GM20431 (cell line): ENCODE measurements around the gene S100A11.

Source experiments
- in situ Hi-C: fragments of 300-500 bp; cut with MseI, MboI; formaldehyde crosslinking; loops from one replicate; pipeline ENCODE4 v1.15.0; 2020; ENCODE audit warnings: low sequenced_read_pairs; ENCODE audit not compliant: unreplicated experiment

S100A11 gene

DNA sequence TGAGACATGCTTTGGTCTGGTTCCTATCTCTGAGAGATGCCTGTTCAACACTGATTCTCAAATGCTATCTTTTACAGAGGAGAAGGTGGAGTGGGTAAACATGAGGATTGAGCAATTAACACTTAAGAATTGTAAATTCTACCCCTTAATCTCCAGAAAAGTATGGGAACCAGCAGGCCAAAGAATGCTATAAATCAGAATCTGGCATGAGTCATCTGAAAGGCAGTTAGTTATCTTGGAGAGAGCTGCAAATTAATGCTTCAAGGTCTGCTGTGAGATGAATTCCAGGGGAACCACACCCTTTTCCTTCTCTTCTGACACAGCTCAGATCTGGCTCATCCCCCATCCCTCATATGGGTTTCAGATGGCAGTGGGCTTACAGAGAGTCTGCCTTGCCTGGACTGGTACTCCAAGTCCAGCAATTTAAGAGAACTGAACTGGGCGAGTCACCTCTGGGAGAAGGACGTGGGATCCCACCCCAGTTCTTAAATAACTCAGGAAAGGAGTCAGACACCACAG lies 48.3 kb downstream of the S100A11 start:
- in situ Hi-C loops, result no loop called here

DNA sequence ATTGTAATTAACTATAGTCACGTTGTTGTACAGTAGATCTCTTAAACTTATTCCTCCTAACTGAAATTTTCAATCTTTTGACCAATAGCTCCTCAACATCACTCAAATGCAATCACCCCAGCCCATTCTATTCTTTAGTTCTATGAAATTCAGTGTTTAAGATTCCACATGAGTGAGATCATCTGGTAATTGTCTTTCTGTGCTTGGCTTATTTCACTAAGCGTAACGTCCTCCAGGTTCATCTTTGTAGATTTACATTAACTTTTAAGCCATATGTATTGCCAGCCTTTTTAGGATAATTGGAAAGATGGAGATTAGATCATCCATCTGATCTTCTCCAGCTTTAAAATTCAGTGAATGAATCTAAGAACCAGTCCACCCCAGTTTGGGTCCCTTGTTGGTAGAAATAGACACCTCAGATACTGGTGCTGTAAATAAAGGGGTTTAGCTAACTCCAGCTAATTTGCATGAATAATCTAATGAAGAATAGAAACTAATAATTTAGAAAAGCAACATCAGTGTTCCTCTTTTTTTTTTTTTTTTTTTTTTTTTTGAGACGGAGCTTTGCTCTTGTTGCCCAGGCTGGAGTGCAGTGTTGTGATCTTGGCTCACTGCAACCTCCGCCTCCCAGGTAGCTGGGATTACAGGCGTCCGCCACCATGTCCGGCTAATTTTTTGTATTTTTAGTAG lies 50.2 kb downstream of the S100A11 start:
- in situ Hi-C loops, result no loop called here

DNA sequence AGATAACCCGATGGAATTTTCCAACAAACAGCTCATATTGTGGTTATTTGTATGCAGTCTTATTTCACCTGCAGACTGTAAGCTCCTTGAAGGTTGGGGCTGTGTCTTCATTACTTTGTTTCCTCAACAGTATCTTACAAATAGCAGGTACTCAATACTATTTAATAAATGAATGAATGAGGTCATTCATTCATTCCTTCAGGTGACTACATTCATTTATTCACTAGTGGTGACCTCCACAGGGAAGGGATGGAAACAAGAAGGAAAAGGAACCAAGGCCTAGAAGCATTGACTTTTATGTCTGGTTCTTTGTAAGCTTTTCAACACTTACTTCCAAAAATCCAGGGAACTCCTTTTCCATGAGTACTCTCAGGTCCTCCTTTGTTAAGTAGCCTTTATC lies 51.0 kb downstream of the S100A11 start:
- in situ Hi-C loops, result no loop called here

DNA sequence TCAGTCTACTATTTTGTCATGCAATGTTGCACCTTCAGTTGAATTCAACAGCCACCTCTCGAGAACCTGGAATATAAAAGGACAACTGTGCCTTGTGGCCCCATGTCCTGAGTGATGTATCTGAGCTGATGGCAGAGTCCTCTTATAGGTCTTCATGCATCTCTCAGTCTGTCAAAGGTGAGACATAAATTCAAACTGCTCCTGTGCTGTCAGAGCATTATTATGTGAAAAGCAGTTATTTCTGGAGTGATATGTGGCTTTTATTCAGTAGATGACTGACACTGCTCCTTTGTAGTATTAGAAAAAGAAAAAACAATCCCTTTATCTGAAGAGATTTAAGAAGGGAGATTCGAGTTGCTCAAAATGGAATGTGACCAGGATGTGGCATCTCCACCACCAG lies 51.5 kb downstream of the S100A11 start:
- in situ Hi-C loops, result no loop called here

DNA sequence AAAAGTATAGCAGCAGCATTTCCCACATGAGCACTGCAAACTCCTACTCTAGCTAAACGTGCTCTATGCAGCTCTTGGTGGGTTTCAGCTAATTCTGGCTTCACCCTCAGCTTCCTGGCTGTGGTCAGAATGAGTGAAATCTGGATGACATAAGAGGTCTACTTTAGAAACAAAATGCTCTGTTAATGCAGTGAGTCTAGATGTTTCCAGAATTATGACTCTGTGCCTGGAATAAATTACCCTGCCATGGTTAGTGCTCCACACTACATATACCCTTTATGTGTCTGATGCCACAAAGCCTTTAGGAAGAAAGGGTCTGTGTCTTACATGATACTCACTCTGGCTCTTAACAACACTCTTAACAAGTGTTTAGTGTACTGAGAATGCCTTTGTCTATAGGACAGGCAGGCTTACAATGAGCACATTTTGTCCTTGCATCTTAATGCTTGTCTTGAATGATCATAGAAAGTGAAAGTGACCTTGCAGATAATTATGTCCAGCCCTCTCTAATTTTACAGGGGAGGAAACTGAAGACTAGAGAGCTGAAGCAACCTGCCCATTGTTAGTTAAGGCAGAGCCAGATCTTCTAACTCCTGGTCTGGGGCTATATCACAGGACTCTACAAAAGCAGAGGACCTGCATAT lies 52.4 kb downstream of the S100A11 start:
- in situ Hi-C loops, result no loop called here
